H1 (cell line): Measurements from ENCODE around the gene EFCAB13. TPM values are rescaled to one million over a fixed set of nuclear protein-coding genes. Genes with fewer than 3 reads are reported as not detected.

Experiments used
- CTCF ChIA-PET: fragments of 300-600 bp; sonication (Branson Sonifier 250); formaldehyde crosslinking; loops from one replicate; lab custom pipeline; 2021; ENCODE audit not compliant: partially characterized antibody; lab: Charles Lee
- POLR2A ChIA-PET: fragments of 300-600 bp; sonication (Branson Sonifier 250); formaldehyde crosslinking; loops from one replicate; lab custom pipeline; 2021; ENCODE audit warnings: inconsistent platforms; ENCODE audit not compliant: partially characterized antibody; lab: Charles Lee
- DNase-seq, 2 experiments: peaks; one replicate each; pipeline versions ENCODE4 v3.0.0 to v3.0.0-alpha.2; 2010 to 2022; ENCODE audit warnings: low spot score in 2 of 2, low read depth in 1 of 2, mixed read lengths in 1 of 2
- FAIRE-seq: peaks from 2 replicates; lab custom pipeline; 2011; peaks lifted over from hg19 to GRCh38; lab: Jason Lieb, UNC
- H2AFZ ChIP-seq: 2 replicates; pipeline ENCODE4 v1.8.1; 2012; ENCODE audit warnings: low read length, inconsistent platforms
- H2AK5ac ChIP-seq: 2 replicates; pipeline ENCODE4 v1.6.1; 2013; ENCODE audit warnings: low read depth, low read length
- H2BK120ac ChIP-seq: replicated peaks from 2 replicates; pipeline ENCODE3; 2013; ENCODE audit warnings: low read depth, low read length, inconsistent platforms
- H2BK12ac ChIP-seq: 2 replicates; pipeline ENCODE4 v1.6.1; 2013; ENCODE audit warnings: low read depth, low read length
- H2BK15ac ChIP-seq: 2 replicates; pipeline ENCODE4 v1.6.1; 2013; ENCODE audit warnings: low read length
- H2BK20ac ChIP-seq: 2 replicates; pipeline ENCODE4 v1.6.1; 2013; ENCODE audit warnings: low read length
- H2BK5ac ChIP-seq: 2 replicates; pipeline ENCODE4 v1.6.1; 2013; ENCODE audit warnings: low read depth, low read length
- H3K14ac ChIP-seq: 2 replicates; pipeline ENCODE4 v1.6.1; 2013; ENCODE audit warnings: inconsistent platforms; ENCODE audit not compliant: insufficient read length
- H3K18ac ChIP-seq: 2 replicates; pipeline ENCODE4 v1.6.1; 2013; ENCODE audit warnings: low read length; ENCODE audit errors: extremely low read depth
- H3K23ac ChIP-seq: 2 replicates; pipeline ENCODE4 v1.6.1; 2013; ENCODE audit warnings: inconsistent platforms; ENCODE audit not compliant: insufficient read length
- H3K23me2 ChIP-seq: 2 replicates; pipeline ENCODE4 v1.6.1; 2013; ENCODE audit warnings: low read depth, low read length
- H3K27ac ChIP-seq: 2 replicates; pipeline ENCODE4 v1.6.1; 2011; ENCODE audit warnings: low read depth, low read length, inconsistent platforms
- H3K27me3 ChIP-seq, 4 experiments: replicated peaks in 1 of 4; 1 replicate in 1 of 4; 2 replicates in 3 of 4; pipeline versions ENCODE4 v1.6.1 to v1.8.1; 2011 to 2013; ENCODE audit warnings: low read length in 3 of 4, mild to moderate bottlenecking in 3 of 4, inconsistent platforms in 2 of 4, mixed read lengths in 2 of 4, moderate library complexity in 1 of 4; ENCODE audit not compliant: control insufficient read depth in 3 of 4, insufficient read depth in 3 of 4; ENCODE audit errors: extremely low read depth in 1 of 4
- H3K36me3 ChIP-seq, 4 experiments: 2 replicates each; pipeline versions ENCODE4 v1.6.1 to v1.8.1; 2011 to 2013; ENCODE audit warnings: mild to moderate bottlenecking in 4 of 4, low read length in 3 of 4, moderate library complexity in 2 of 4, control low read depth in 1 of 4, inconsistent platforms in 1 of 4; ENCODE audit not compliant: insufficient read depth in 4 of 4, control insufficient read depth in 2 of 4
- H3K4ac ChIP-seq: replicated peaks from 2 replicates; pipeline ENCODE3; 2013; ENCODE audit warnings: low read length, low read depth, mixed read lengths, inconsistent platforms; ENCODE audit not compliant: insufficient read length
- H3K4me1 ChIP-seq, 4 experiments: replicated peaks in 1 of 4; 1 replicate in 1 of 4; 2 replicates in 3 of 4; pipeline versions ENCODE4 v1.6.1 to v1.8.1; 2011 to 2013; ENCODE audit warnings: low read length in 3 of 4, inconsistent platforms in 2 of 4, mixed read lengths in 1 of 4; ENCODE audit not compliant: insufficient read depth in 4 of 4, control insufficient read depth in 3 of 4
- H3K4me2 ChIP-seq, 2 experiments: 2 replicates each; pipeline versions ENCODE4 v1.6.1 to v1.8.1; 2011 to 2013; ENCODE audit warnings: low read depth in 2 of 2, low read length in 2 of 2, control low read depth in 1 of 2, inconsistent platforms in 1 of 2, mild to moderate bottlenecking in 1 of 2; ENCODE audit not compliant: insufficient read depth in 1 of 2
- H3K4me3 ChIP-seq, 4 experiments: fragments of 200-600, 300-600 bp in 1 of 4; sonication (generic), shearing (Covaris generic), sonication (Bioruptor Twin) in 1 of 4; 2 replicates each; pipeline versions ENCODE4 v1.5.1 to v1.8.1; 2011 to 2016; ENCODE audit warnings: low read length in 4 of 4, low read depth in 3 of 4, control low read depth in 2 of 4, inconsistent platforms in 2 of 4, mild to moderate bottlenecking in 2 of 4, mixed read lengths in 1 of 4, moderate library complexity in 1 of 4; ENCODE audit not compliant: insufficient read depth in 2 of 4; ENCODE audit errors: extremely low read depth in 1 of 4
- H3K56ac ChIP-seq: replicated peaks from 2 replicates; pipeline ENCODE3; 2013; ENCODE audit warnings: low read depth, mild to moderate bottlenecking, mixed read lengths, low read length, inconsistent platforms; ENCODE audit not compliant: insufficient read length
- H3K79me1 ChIP-seq: 2 replicates; pipeline ENCODE4 v1.6.1; 2013; ENCODE audit warnings: low read depth, low read length, control low read depth
- H3K79me2 ChIP-seq, 2 experiments: 2 replicates each; pipeline versions ENCODE4 v1.6.1 to v1.8.1; 2012 to 2013; ENCODE audit warnings: low read length in 2 of 2, mild to moderate bottlenecking in 2 of 2, inconsistent platforms in 1 of 2; ENCODE audit not compliant: insufficient read depth in 2 of 2, control insufficient read depth in 1 of 2
- H3K9ac ChIP-seq, 4 experiments: replicated peaks in 1 of 4; 1 replicate in 1 of 4; 2 replicates in 3 of 4; pipeline versions ENCODE4 v1.6.1 to v1.8.1; 2011 to 2013; ENCODE audit warnings: low read depth in 3 of 4, low read length in 3 of 4, control low read depth in 2 of 4, mild to moderate bottlenecking in 2 of 4, moderate library complexity in 2 of 4, inconsistent platforms in 1 of 4; ENCODE audit errors: extremely low read depth in 1 of 4
- H3K9me3 ChIP-seq, 2 experiments: 2 replicates each; pipeline versions ENCODE4 v1.6.1 to v1.8.1; 2012 to 2013; ENCODE audit warnings: mild to moderate bottlenecking in 2 of 2, moderate library complexity in 2 of 2, control low read depth in 1 of 2, inconsistent platforms in 1 of 2, low read depth in 1 of 2, low read length in 1 of 2, mixed read lengths in 1 of 2; ENCODE audit not compliant: insufficient read depth in 2 of 2
- H4K20me1 ChIP-seq, 2 experiments: replicated peaks in 1 of 2; 2 replicates each; pipeline versions ENCODE3 to v1.8.1; 2011 to 2013; ENCODE audit warnings: inconsistent platforms in 2 of 2, low read length in 2 of 2, mild to moderate bottlenecking in 1 of 2; ENCODE audit not compliant: insufficient read depth in 2 of 2, control insufficient read depth in 1 of 2
- H4K5ac ChIP-seq: 2 replicates; pipeline ENCODE4 v1.6.1; 2013; ENCODE audit warnings: low read length, low read depth, mixed read lengths, inconsistent platforms; ENCODE audit not compliant: insufficient read length
- H4K8ac ChIP-seq: 2 replicates; pipeline ENCODE4 v1.8.0; 2013; ENCODE audit warnings: mild to moderate bottlenecking, moderate library complexity, low read length, inconsistent platforms; ENCODE audit not compliant: insufficient read depth; ENCODE audit errors: extremely low read depth
- H4K91ac ChIP-seq: replicated peaks from 2 replicates; pipeline ENCODE3; 2013; ENCODE audit warnings: low read length, mixed read lengths, inconsistent platforms; ENCODE audit not compliant: insufficient read length
- WGBS, 2 experiments: shearing (Covaris generic) in 1 of 2; methylation state at CpG; one replicate each; pipeline versions ENCODE4 v1.1.6 to v1.1.7; 2013 to 2015; ENCODE audit warnings: low lambda C conversion rate in 2 of 2, mixed read lengths in 2 of 2, inconsistent platforms in 1 of 2, low coverage in 1 of 2, missing lambda C conversion rate in 1 of 2; ENCODE audit not compliant: insufficient replicate concordance in 2 of 2, insufficient coverage in 1 of 2, insufficient read length in 1 of 2; ENCODE audit errors: extremely low coverage in 1 of 2, missing lambda C conversion rate in 1 of 2; 5-methylcytosine and 5-hydroxymethylcytosine counted together
- polyA plus RNA-seq, 7 experiments: library from polyadenylated mRNA; depleted of rRNA in 3 of 7; stranded (reverse) in 5 of 7; unstranded in 2 of 7; fragments of >200 nt in 5 of 7; fragments of 200-250 nt in 2 of 7; gene quantifications; 1 replicate in 5 of 7; 2 replicates in 1 of 7; 4 replicates in 1 of 7; pipeline versions ENCODE4 v1.2.1 to v1.2.3, GENCODE V29; 2011 to 2013; ENCODE audit warnings: missing spikeins in 2 of 7, mixed read lengths in 2 of 7
- total RNA-seq: library from RNA; stranded (reverse); fragmentation: NEBNext Ultra II Directional; extraction: Animal tissue kit (Norgen Biotek cat#: 25700); gene quantifications from 2 replicates; pipeline ENCODE4 v1.2.1, GENCODE V29; 2021

Gene EFCAB13
- total and polyA plus RNA-seq, 2 of the 8 experiments (the other 6 are each of a cell fraction or from before 2014, with no cell fraction given), result 0.12 to 2.0 TPM

DNA sequence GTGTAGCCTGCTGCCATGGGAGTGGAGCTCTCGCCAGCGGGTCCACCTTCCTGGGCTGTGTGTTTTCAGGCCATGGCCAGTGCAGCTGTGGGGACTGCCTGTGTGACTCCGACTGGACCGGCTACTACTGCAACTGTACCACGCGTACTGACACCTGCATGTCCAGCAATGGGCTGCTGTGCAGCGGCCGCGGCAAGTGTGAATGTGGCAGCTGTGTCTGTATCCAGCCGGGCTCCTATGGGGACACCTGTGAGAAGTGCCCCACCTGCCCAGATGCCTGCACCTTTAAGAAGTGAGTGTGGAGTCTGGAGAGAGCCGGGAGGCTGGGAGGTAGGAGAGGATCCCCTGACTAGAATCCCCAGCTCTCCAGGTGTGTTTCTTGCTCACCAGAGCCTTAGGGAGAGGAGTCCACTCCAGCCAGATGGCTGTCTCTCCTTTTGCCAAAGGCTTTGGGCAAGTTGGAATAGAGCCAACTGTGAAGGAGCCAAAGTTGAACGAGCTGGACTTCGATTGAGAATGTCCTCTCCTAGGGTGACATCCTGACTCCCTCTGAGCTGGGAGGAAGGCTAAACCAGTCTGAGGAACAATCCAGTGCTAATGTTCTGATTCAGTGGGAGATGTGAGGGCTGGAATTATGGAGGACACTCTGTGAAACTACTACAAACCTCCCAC, 24.4 kb upstream of the EFCAB13 start:
- Histone ChIP-seq H3K4me1 (peaks cover 0 to 2% (median 0%) of the 10 kb centered on the region in 4 experiments; a peak in 1 of 7 replicates), H4K91ac (no peak overlapping the region), H2AFZ (no peak overlapping the region), H4K5ac (no peak overlapping the region), H2BK20ac (no peak overlapping the region), H3K79me2 (no peaks in the 10 kb centered on the region), H3K9me3 (no peaks in the 10 kb centered on the region), H3K27ac (no peak overlapping the region), H3K23ac (no peak overlapping the region), H2BK15ac (no peak overlapping the region), H4K8ac (no peak overlapping the region), H2BK120ac (no peak overlapping the region), H2AK5ac (no peak overlapping the region), H3K4me2 (no peak overlapping the region), H3K27me3 (no peaks in the 10 kb centered on the region; a peak in 1 of 7 replicates), H3K4me3 (no peak overlapping the region), H2BK12ac (no peak overlapping the region), H3K14ac (no peak overlapping the region), H3K23me2 (no peaks in the 10 kb centered on the region), H3K56ac (no peak overlapping the region), H4K20me1 (no peaks in the 10 kb centered on the region), H3K36me3 (no peaks in the 10 kb centered on the region), H3K9ac (no peak overlapping the region), H3K18ac (no peak overlapping the region), H3K79me1 (no peaks in the 10 kb centered on the region), H3K4ac (no peak overlapping the region), H2BK5ac (no peak overlapping the region)
- POLR2A ChIA-PET, result interaction anchor here (1.1 kb wide), 1 partner anchor 9 kb away, joined by 4 read pairs; no protein-coding TSS in a partner anchor
- CTCF ChIA-PET, result interaction anchor here (0.7 to 1.9 kb wide), 4 partner anchors 8 to 70 kb away, joined by 3 to 6 read pairs (median 4); partner anchors contain the start of gene ITGB3
- FAIRE-seq (no peak), DNase-seq (no peak)
- 95% methylated on average over 13 of the region's 13 CpGs; no CpG with 5 or more reads in 1 of the 2 experiments for WGBS, 2 experiments
